SU-DHL-6 (cell line): ENCODE results near the gene TENT5C.

Source experiments
- CTCF ChIP-seq: fragments of 200-600 bp; sonication (generic); IDR thresholded peaks from one replicate; pipeline ENCODE4 v1.5.1; 2017; ENCODE audit warnings: antibody characterized with exemption, mild to moderate bottlenecking, low read length, moderate library complexity; ENCODE audit not compliant: insufficient read depth, poor library complexity, severe bottlenecking
- EZH2phosphoT487 ChIP-seq: fragments of 200-600 bp; sonication (generic), shearing (Covaris generic); conservative IDR thresholded peaks from 2 replicates; pipeline ENCODE4 v1.6.1; 2018; ENCODE audit warnings: mild to moderate bottlenecking, antibody characterized with exemption, low read length, moderate library complexity, mixed read lengths

- no peak for TF ChIP-seq CTCF
- no peak for TF ChIP-seq EZH2phosphoT487
Observed at GRCh38 chr1:117569856-117570255, 36.0 kb upstream of the TENT5C start.
